Mesenteric fat pad (tissue), 1 donor: ENCODE data around the gene MR1. TPM values are rescaled to one million over a fixed set of nuclear protein-coding genes. Genes with fewer than 3 reads are reported as not detected.

Source experiments
- DNase-seq: peaks from one replicate; pipeline ENCODE4 v3.0.0-alpha.2; 2020; ENCODE audit warnings: low spot score
- total RNA-seq: library from RNA; stranded (reverse); fragmentation: NEBNext Ultra II Directional; extraction: Animal tissue kit (Norgen Biotek cat#: 25700); gene quantifications from one replicate; pipeline ENCODE4 v1.2.1, GENCODE V29; 2021
- donor health status: DM: yes; HTN: yes; CAD: no.

MR1 gene
- total RNA-seq, 1 donor from 2014 or later = 14.2 TPM

GRCh38 chr1:181106479-181106878 lies 72.7 kb downstream of the MR1 start:
- no peak for DNase-seq

GRCh38 chr1:181107711-181108110 lies 73.9 kb downstream of the MR1 start:
- DNase-seq = no peak

GRCh38 chr1:181108304-181108867 lies 74.6 kb downstream of the MR1 start:
- no peak for DNase-seq

- no peak for DNase-seq
Observed at GRCh38 chr1:181110013-181110412, 76.2 kb downstream of the MR1 start.

Other genes with a start within 250 kb of the MR1 start
- gene KIAA1614, start 121.1 kb upstream of the MR1 start, total RNA-seq = 3.1 TPM
- gene STX6, start 11.1 kb upstream of the MR1 start, total RNA-seq = 16.6 TPM
- gene IER5, start 54.7 kb downstream of the MR1 start, total RNA-seq = 9.9 TPM